MCF 10A (cell line): ENCODE data around the gene MED27. TPM values are rescaled to one million over a fixed set of nuclear protein-coding genes. Genes with fewer than 3 reads are reported as not detected.

Experiments used
- BruUV-seq: library from RNA; stranded (reverse); fragments of 400-500 nt; replicated peaks from 2 replicates; lab custom pipeline; 2021; lab: Mats Ljungman, UMichigan
- CTCF ChIA-PET: fragments of 300-600 bp; sonication (Branson Sonifier 250); formaldehyde crosslinking; extraction: SDS; loops from one replicate; lab custom pipeline; 2021; ENCODE audit warnings: antibody characterized with exemption, inconsistent platforms; lab: Yijun Ruan, JAX
- POLR2A ChIA-PET: fragments of 300-600, 350-650 bp; sonication (Branson Sonifier 250); formaldehyde crosslinking; extraction: SDS; loops from one replicate; lab custom pipeline; 2020; ENCODE audit warnings: antibody characterized with exemption, inconsistent platforms; lab: Yijun Ruan, JAX
- DNase-seq: peaks from one replicate; pipeline ENCODE4 v3.0.0-alpha.2; 2018; ENCODE audit not compliant: unreplicated experiment
- H3K27ac Mint-ChIP-seq: one replicate; pipeline ENCODE4 v1.8.0; 2022; ENCODE audit warnings: mild to moderate bottlenecking, low read depth, mixed read lengths; ENCODE audit not compliant: unreplicated experiment
- H3K27me3 Mint-ChIP-seq: one replicate; pipeline ENCODE4 v1.8.0; 2022; ENCODE audit warnings: mixed read lengths; ENCODE audit not compliant: insufficient read depth, unreplicated experiment
- H3K36me3 Mint-ChIP-seq: one replicate; pipeline ENCODE4 v1.8.0; 2022; ENCODE audit warnings: mild to moderate bottlenecking, moderate library complexity, mixed read lengths; ENCODE audit not compliant: insufficient read depth, unreplicated experiment
- H3K4me1 Mint-ChIP-seq: one replicate; pipeline ENCODE4 v1.8.0; 2022; ENCODE audit warnings: mixed read lengths; ENCODE audit not compliant: insufficient read depth, unreplicated experiment
- H3K4me3 Mint-ChIP-seq: one replicate; pipeline ENCODE4 v1.8.0; 2022; ENCODE audit warnings: mild to moderate bottlenecking, moderate library complexity, mixed read lengths; ENCODE audit not compliant: unreplicated experiment
- H3K9me3 Mint-ChIP-seq: one replicate; pipeline ENCODE4 v1.8.0; 2022; ENCODE audit warnings: mixed read lengths; ENCODE audit not compliant: unreplicated experiment
- intact Hi-C: fragments of 100-400 bp; cut with micrococcal nuclease; formaldehyde crosslinking; loops from 2 replicates; pipeline ENCODE4 v1.14.1; 2022
- total RNA-seq: library from RNA; stranded (reverse); gene quantifications from 2 replicates; pipeline ENCODE4 v1.2.3, GENCODE V29; 2022
- TF ChIP-seq, protein P1 (sequence below): fragments of 200-600 bp; IDR thresholded peaks from one replicate; pipeline ENCODE4 v1.8.0; 2022; ENCODE audit warnings: antibody characterized with exemption, mild to moderate bottlenecking; ENCODE audit not compliant: unreplicated experiment

Gene MED27
- total RNA-seq, 1 experiment from 2014 or later, result 34.3 TPM

DNA sequence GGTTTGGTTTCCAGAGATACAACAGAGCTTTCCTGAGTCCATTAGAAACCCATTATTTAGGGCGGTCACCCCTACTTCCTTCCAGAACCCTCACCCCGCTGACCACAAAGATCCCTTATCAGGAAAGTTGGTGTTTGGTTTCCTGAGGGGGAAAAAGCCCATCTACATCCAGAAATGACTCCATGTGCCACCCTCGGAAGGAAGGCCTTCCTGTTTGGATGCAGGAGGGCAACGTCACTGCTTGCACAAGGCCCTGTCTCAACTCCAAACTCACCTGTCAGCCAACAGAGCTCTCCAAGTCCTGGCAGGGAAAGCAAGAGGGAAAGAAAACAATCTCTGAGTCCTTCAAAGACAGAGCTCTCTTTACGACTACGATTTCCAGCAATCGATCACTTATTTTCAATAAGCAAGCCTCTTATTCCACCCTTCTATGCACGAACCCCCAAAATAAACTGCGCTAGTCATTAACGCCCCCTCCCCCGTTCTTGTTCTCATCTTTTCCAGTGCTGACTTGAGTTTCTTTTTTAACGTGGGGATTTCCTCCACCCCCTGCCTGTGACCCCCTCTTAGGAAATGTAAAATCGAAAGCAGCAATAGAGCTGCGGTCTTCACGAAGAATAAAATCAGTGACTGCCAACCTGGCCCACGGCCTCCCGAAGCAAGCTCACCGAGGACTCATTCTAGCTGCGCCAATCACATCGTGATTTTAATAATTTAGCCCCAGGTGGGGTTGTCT, 46.4 kb upstream of the MED27 start:
- Mint-ChIP-seq H3K36me3 (no peaks in the 10 kb centered on the region), H3K4me3 (no peak overlapping the region), H3K4me1 (no peaks in the 10 kb centered on the region), H3K27ac (no peak overlapping the region), H3K27me3 (peaks cover 99% of the 10 kb centered on the region), H3K9me3 (no peaks in the 10 kb centered on the region)
- TF ChIP-seq, protein P1, sequence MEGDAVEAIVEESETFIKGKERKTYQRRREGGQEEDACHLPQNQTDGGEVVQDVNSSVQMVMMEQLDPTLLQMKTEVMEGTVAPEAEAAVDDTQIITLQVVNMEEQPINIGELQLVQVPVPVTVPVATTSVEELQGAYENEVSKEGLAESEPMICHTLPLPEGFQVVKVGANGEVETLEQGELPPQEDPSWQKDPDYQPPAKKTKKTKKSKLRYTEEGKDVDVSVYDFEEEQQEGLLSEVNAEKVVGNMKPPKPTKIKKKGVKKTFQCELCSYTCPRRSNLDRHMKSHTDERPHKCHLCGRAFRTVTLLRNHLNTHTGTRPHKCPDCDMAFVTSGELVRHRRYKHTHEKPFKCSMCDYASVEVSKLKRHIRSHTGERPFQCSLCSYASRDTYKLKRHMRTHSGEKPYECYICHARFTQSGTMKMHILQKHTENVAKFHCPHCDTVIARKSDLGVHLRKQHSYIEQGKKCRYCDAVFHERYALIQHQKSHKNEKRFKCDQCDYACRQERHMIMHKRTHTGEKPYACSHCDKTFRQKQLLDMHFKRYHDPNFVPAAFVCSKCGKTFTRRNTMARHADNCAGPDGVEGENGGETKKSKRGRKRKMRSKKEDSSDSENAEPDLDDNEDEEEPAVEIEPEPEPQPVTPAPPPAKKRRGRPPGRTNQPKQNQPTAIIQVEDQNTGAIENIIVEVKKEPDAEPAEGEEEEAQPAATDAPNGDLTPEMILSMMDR, result no peak
- no peak for DNase-seq
- BruUV-seq, result no TSS peak
- CTCF ChIA-PET, result interaction anchor here (0.6 kb wide), 2 partner anchors 110 to 389 kb away, joined by 3 to 4 read pairs; no protein-coding TSS in a partner anchor
- POLR2A ChIA-PET, result no interaction called here
- intact Hi-C loops, result no loop called here

DNA sequence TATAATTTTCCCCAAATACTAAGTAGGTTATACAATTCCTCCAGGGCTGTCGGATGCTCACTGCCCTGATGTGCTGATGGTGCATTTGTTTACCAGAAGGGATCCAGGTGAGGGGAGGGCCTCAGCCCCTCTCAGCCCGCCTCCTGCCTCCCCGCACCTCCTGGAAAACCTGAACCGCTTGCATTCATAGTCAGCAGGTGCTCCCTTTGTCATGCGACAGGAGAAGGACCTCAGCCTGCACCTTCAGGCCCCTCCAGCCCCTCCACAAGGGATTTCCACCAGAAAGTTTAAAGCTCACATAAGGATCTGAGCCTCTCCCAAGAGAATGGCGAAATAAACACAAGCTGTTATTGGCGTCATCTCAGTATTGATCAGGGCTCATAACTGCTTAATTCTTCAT, 45.7 kb upstream of the MED27 start:
- no peaks in the 10 kb centered on the region for H3K9me3 Mint-ChIP-seq
- DNase-seq, result no peak
- POLR2A ChIA-PET, result no interaction called here
- BruUV-seq, result no TSS peak
- H3K27me3 Mint-ChIP-seq, result peaks cover 99% of the 10 kb centered on the region
- H3K36me3 Mint-ChIP-seq, result no peaks in the 10 kb centered on the region
- H3K4me3 Mint-ChIP-seq, result no peak overlapping the region
- TF ChIP-seq, protein P1, result no peak
- no peak overlapping the region for H3K27ac Mint-ChIP-seq
- CTCF ChIA-PET, result no interaction called here
- intact Hi-C loops, result no loop called here
- H3K4me1 Mint-ChIP-seq, result no peaks in the 10 kb centered on the region

GRCh38 chr9:132124800-132125199, 45.1 kb upstream of the MED27 start:
- peaks cover 99% of the 10 kb centered on the region for H3K27me3 Mint-ChIP-seq

DNA sequence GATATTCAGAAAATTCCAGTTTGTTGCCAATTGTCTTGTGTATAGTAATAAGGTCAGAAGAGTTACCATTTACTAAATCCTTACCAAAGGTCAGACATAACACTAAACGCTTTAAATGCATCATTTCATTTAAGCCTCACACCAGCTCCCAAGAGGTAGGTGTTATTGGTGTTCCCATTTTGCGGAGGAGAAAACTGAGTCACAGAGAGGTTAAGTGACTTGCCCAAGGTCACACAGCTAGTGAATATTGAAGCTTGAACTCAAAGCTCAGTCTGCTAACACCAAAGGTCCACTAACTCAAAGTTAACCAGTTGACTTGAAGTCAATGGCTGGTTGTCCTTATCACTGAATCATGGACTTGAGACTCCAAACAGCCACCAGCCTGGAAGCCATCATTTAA, 41.4 kb upstream of the MED27 start:
- POLR2A ChIA-PET, result interaction anchor here (0.5 kb wide), 1 partner anchor 199 kb away, joined by 4 read pairs; no protein-coding TSS in a partner anchor
- BruUV-seq, result no TSS peak

More at GRCh38 chr9:132124800-132125199, 45.1 kb upstream of the MED27 start:
- ChIA-PET CTCF (no interaction called here), POLR2A (no interaction called here)
- Mint-ChIP-seq H3K36me3 (no peaks in the 10 kb centered on the region), H3K4me3 (no peak overlapping the region), H3K27ac (no peak overlapping the region), H3K9me3 (no peaks in the 10 kb centered on the region), H3K4me1 (no peaks in the 10 kb centered on the region)
- intact Hi-C loops, result no loop called here
- BruUV-seq, result no TSS peak
- TF ChIP-seq, protein P1, result no peak
- DNase-seq, result no peak

More for the DNA sequence above, 41.4 kb upstream of the MED27 start:
- TF ChIP-seq, protein P1, result no peak
- CTCF ChIA-PET, result no interaction called here
- DNase-seq, result no peak
- Mint-ChIP-seq H3K9me3 (no peaks in the 10 kb centered on the region), H3K36me3 (no peaks in the 10 kb centered on the region), H3K4me1 (no peaks in the 10 kb centered on the region), H3K27me3 (peaks cover 100% of the 10 kb centered on the region), H3K4me3 (no peak overlapping the region), H3K27ac (no peak overlapping the region)
- intact Hi-C loops, result no loop called here
